GM18526 (cell line): ENCODE measurements around the gene MMP20.

Source experiments
- POLR2A ChIP-seq: IDR thresholded peaks from 3 replicates; pipeline ENCODE4 v1.6.1; 2011; ENCODE audit not compliant: insufficient read length; ENCODE audit errors: extremely low read depth

MMP20 gene

GRCh38 chr11:102633385-102634026 lies 8.4 kb upstream of the MMP20 start:
- no peak for TF ChIP-seq POLR2A

DNA sequence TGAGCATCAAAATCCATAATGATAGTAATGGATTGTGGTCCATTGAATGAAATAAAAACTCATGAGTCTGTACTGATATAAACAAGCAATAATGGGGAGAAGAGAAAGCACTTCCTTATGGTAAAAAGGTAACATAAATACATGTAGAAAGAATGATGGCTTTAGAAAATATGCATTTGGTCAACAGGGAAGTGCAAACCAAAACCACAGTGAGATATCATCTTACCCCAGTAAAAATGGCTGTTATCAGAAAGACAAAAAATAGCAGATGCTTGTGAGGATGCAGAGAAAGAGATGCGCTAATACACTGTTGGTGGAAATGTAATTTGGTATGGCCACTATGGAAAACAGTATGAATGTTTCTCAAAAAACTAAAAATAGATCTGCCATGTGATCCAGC lies 6.9 kb upstream of the MMP20 start:
- no peak for TF ChIP-seq POLR2A

DNA sequence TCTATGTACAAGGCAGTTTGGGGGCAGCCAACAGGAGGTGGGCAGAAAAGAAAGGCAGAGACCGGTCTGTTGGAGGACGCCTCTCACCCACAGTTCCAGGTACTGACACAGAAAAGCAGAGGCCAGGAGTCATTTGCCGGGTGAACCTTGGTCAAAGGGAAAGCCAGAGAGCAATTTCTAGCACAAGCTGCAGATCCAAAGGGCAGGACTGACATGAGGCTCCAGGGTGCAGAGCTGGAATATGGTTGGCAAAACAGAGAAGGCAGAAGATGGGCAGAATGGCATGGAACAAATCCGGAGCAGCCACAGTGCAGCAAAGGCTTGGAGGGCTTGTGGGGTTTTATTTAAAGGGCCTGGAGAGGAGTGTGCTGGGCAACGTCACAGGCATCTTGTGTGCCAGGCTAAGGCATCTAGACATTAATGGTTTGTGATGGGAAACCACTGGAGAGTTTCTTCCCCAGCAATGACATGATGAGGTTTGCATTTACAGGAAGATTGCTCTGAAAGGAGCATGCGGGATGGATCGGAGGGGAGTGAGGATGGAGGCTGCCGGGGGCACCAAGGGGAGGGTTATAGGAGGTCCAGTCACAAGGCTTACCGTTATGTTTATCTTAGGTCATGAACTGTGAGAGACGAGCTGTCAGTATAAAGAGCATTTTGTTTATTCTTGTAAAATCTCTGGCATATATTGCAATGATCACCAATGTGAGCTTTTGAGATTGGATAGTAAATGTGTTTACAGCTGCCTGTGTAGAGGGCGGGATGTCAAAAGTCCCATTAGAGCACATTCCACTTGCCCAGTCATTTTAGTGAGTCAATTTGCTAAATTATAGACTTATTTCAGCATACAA lies 5.7 kb upstream of the MMP20 start:
- no peak for TF ChIP-seq POLR2A

GRCh38 chr11:102626676-102627075 lies 1.5 kb upstream of the MMP20 start:
- TF ChIP-seq POLR2A = no peak

DNA sequence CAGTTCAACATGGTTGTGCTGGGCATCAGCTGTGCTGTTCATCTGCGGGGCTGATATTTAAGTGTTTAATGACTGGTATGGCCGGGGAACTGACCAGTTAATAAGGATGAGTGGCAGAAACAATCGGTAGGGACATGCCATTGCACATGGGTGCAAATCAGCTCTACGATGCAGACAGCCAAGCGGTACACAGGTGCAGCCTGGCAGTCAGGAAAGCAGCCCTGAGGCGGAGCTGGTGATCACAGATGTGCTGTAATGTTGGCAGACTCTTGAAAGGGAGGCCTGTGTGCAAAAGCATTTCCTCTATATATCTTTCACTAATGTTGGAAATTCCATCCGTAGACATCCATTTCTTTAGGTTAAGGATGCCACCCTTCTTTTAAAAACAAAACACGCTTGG lies 1.1 kb downstream of the MMP20 start:
- no peak for TF ChIP-seq POLR2A

- TF ChIP-seq POLR2A = no peak
These were observed 2.0 kb downstream of the MMP20 start for GRCh38 chr11:102623128-102623527.

DNA sequence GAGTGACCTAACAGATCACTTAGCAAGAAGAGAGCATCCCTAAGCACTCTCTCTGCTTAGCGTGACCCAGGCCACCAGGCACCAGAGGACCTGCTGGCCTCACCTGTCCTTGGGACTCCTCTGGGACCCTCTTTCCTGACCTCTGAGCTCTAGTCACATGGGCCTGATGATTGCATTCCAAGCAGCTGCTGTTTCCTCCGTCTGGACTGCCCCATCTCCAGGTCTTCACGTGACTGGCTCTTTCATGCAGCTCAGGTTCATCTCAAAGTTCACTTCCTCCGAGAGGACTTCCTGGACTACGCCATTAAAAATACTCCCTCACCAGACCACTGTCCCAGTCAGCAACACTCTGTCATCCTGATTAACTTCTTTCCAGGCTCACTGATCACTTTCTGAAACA lies 2.9 kb downstream of the MMP20 start:
- no peak for TF ChIP-seq POLR2A

DNA sequence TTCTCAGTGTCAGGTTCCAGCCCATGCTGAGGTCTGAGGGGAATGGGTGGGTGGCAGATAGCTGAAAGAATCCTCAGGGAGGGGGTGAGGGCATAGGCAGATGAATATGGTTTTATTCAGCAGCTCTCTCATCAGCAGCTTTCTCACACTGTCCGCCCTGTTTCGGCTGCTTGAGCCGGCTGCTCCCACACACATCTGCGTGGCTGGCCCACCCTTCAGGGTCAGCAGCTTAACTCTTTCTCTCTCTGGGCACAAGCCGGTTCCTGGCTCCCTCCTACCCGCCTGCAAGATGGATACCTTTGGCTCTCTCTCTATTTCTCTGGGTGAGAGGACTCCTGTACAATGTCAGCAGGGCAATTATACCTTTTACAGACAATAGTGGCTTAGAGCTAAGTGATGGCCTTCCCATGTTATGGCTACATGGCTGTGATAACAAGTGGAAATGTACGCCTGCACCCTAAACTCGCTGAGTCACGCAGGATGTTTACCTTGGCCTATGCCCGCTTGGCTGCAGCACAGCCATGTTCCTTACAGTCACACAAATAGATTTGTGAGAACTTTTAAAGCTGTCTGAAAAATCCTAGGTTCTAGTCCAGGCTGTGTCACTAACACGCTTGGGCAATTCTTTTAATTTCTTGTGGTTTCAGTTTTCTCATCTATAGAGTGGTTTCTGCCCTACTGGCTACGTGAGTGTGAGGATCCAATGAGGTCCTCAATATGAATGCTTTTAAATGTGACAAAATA lies 4.1 kb downstream of the MMP20 start:
- TF ChIP-seq POLR2A = no peak

DNA sequence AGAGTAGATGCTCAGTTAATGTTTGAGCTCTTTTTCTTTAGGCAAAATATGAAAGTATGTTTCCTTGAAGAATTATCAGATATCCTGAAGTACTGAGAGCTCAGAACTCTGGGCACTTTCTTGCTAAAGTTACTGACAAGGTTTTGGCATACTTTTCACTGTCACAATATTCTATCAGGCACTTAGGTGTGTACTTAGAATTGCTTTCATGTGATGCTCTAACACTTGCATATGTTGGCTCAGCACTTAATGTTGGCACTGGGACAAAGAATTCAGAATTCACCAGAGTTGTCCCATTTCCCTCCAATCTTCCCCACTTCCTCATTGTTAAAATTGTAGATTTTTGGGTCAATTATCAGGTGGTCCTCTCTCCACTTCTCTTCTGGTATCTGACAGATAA lies 5.0 kb downstream of the MMP20 start:
- no peak for TF ChIP-seq POLR2A

DNA sequence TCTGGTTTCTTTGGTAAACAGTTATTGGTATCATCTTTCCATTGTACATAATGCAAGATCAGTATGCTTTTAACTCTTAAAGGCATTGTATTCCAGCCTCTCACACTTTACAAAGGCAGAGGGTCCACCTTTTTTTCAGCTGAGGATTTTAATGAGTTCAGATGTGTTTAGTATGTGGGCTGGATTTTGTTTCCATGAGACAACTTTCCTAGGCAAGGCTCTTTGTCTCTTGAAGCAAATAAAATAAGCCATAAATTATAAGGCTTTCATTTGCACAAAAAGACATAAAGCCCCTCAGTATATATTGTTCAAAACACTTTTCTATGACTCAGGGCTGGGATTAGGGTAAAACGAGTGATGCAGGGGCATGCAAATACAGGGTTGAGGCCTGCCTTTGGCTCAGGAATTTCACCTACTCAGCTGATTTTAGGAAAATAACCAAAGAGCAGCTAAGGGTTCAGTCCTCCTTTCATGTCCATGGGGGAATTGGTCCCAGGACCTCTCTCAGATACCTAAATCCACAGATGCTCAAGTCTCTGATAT lies 7.6 kb downstream of the MMP20 start:
- TF ChIP-seq POLR2A = no peak

GRCh38 chr11:102615894-102616432 lies 9.2 kb downstream of the MMP20 start:
- TF ChIP-seq POLR2A = no peak

GRCh38 chr11:102615077-102615893 lies 9.8 kb downstream of the MMP20 start:
- no peak for TF ChIP-seq POLR2A

DNA sequence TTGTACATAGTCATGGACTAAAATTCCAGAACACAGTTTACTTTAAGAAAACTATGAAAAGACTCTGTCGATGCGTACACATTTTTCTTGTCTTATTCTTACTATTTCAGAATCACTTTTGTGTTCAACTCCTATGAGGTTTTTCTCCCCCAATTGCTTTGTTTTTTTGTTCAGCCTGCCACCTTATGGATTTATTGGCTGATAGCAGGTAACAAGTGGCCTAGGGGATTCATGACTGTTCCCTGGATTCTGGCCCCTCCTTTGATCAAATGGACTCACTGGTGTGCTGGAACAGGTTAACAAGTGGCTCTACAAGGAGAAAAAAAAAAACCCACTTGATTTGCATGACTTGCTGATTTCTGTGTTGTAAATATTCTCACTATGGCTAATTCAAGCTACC lies 10.6 kb downstream of the MMP20 start:
- no peak for TF ChIP-seq POLR2A

GRCh38 chr11:102614031-102614430 lies 11.1 kb downstream of the MMP20 start:
- TF ChIP-seq POLR2A = no peak

GRCh38 chr11:102613450-102613849 lies 11.7 kb downstream of the MMP20 start:
- no peak for TF ChIP-seq POLR2A
